HepG2 (cell line): ENCODE measurements around the gene TRIO. TPM values are rescaled to one million over a fixed set of nuclear protein-coding genes. Genes with fewer than 3 reads are reported as not detected.

ENCODE experiments used
- ATAC-seq: fragments of 200-7000 bp; cut with Tn5 transposase; 3 replicates; pipeline ENCODE4 v1.9.1; 2020; ENCODE audit warnings: mild to moderate bottlenecking, moderate library complexity
- BruUV-seq: library from RNA; stranded (reverse); fragments of 400-500 nt; replicated peaks from 2 replicates; lab custom pipeline; 2021; lab: Mats Ljungman, UMichigan
- CTCF ChIA-PET: fragments of 300-600 bp; formaldehyde crosslinking; extraction: SDS; loops from one replicate; lab custom pipeline; 2021; ENCODE audit warnings: low total read pairs, inconsistent platforms, low intra/inter-chr PET ratio; lab: Yijun Ruan, JAX
- POLR2A ChIA-PET: fragments of 350-600 bp; sonication (Branson Sonifier 250); formaldehyde crosslinking; loops from one replicate; lab custom pipeline; 2020; ENCODE audit warnings: antibody characterized with exemption, inconsistent platforms; lab: Yijun Ruan, JAX
- DNase-seq: peaks from one replicate; pipeline ENCODE4 v3.0.0-alpha.2; 2015; ENCODE audit warnings: low spot score
- FAIRE-seq: peaks from 3 replicates; lab custom pipeline; 2011; peaks lifted over from hg19 to GRCh38; lab: Jason Lieb, UNC
- H2AFZ ChIP-seq: one replicate; pipeline ENCODE4 v1.6.1; 2011; ENCODE audit warnings: low read length, inconsistent platforms
- H3K27ac ChIP-seq: fragments of 300-600 bp; 3 replicates; pipeline ENCODE4 v1.8.0; 2011; ENCODE audit warnings: mixed run types, mild to moderate bottlenecking, mixed read lengths, low read length, inconsistent platforms; ENCODE audit not compliant: insufficient read depth; ENCODE audit errors: extremely low read length
- H3K27me3 ChIP-seq, 2 experiments: fragments of 200-600 bp in 1 of 2; 2 replicates in 1 of 2; 3 replicates in 1 of 2; pipeline versions ENCODE4 v1.6.0 to v1.8.0; 2011; ENCODE audit warnings: low read length in 2 of 2, mild to moderate bottlenecking in 2 of 2, moderate library complexity in 2 of 2, inconsistent platforms in 1 of 2; ENCODE audit not compliant: insufficient read depth in 2 of 2, control insufficient read depth in 1 of 2
- H3K36me3 ChIP-seq, 2 experiments: fragments of 200-600 bp in 1 of 2; replicated peaks in 1 of 2; 2 replicates in 1 of 2; 3 replicates in 1 of 2; pipeline versions ENCODE4 v1.5.1 to v1.8.0; 2011; ENCODE audit warnings: low read length in 2 of 2, inconsistent platforms in 1 of 2; ENCODE audit not compliant: insufficient read depth in 2 of 2, control insufficient read depth in 1 of 2
- H3K4me1 ChIP-seq: 2 replicates; pipeline ENCODE4 v1.5.1; 2012; ENCODE audit warnings: low read length, inconsistent platforms; ENCODE audit not compliant: insufficient read depth
- H3K4me2 ChIP-seq: 2 replicates; pipeline ENCODE4 v1.6.0; 2011; ENCODE audit warnings: low read depth, low read length, inconsistent platforms
- H3K4me3 ChIP-seq, 3 experiments: fragments of 200-600 bp in 1 of 3; sonication (generic), shearing (Covaris generic) in 1 of 3; replicated peaks in 1 of 3; 2 replicates each; pipeline ENCODE4 v1.5.1; 2011 to 2016; ENCODE audit warnings: low read length in 3 of 3, inconsistent platforms in 2 of 3, low read depth in 2 of 3, mild to moderate bottlenecking in 2 of 3, control low read depth in 1 of 3, mixed read lengths in 1 of 3; ENCODE audit not compliant: insufficient read depth in 1 of 3
- H3K79me2 ChIP-seq: one replicate; pipeline ENCODE4 v1.6.1; 2011; ENCODE audit warnings: low read length, inconsistent platforms; ENCODE audit not compliant: insufficient read depth
- H3K9ac ChIP-seq: 2 replicates; pipeline ENCODE4 v1.6.0; 2011; ENCODE audit warnings: mild to moderate bottlenecking, low read depth, low read length, inconsistent platforms; ENCODE audit not compliant: insufficient read depth
- H3K9me3 ChIP-seq: 2 replicates; pipeline ENCODE4 v1.5.1; 2012; ENCODE audit warnings: mild to moderate bottlenecking, low read length
- H4K20me1 ChIP-seq: 2 replicates; pipeline ENCODE4 v1.6.0; 2011; ENCODE audit warnings: inconsistent platforms, mild to moderate bottlenecking, low read length, moderate library complexity; ENCODE audit not compliant: insufficient read depth
- SMAD9 ChIP-seq: sonication (generic); formaldehyde crosslinking; IDR thresholded peaks from 2 replicates; pipeline ENCODE4 v1.5.1; 2020; ENCODE audit warnings: mild to moderate bottlenecking, missing genetic modification reagents
- SOX6 ChIP-seq, 2 experiments: fragments of 450-650 bp in 1 of 2; sonication (generic) in 1 of 2; formaldehyde crosslinking in 1 of 2; IDR thresholded peaks; 2 replicates each; pipeline versions ENCODE4 v1.4.0 to v1.6.1; 2017 to 2020; ENCODE audit warnings: antibody characterized with exemption in 1 of 2, mild to moderate bottlenecking in 1 of 2, missing genetic modification reagents in 1 of 2
- TARDBP ChIP-seq: sonication (generic); formaldehyde crosslinking; IDR thresholded peaks from 2 replicates; pipeline ENCODE4 v1.8.0; 2022; ENCODE audit warnings: mild to moderate bottlenecking, missing genetic modification reagents
- ZNF501 ChIP-seq: sonication (generic); formaldehyde crosslinking; IDR thresholded peaks from 2 replicates; pipeline ENCODE4 v1.5.1; 2020; ENCODE audit warnings: mild to moderate bottlenecking, moderate library complexity, missing genetic modification reagents
- ZNF792 ChIP-seq: IDR thresholded peaks from 2 replicates; pipeline ENCODE4 v1.6.1; 2016
- WGBS: methylation state at CpG from one replicate; pipeline ENCODE4 v1.1.6; 2017; ENCODE audit warnings: low lambda C conversion rate; 5-methylcytosine and 5-hydroxymethylcytosine counted together
- in situ Hi-C: cut with HindIII; loops from 2 replicates; pipeline ENCODE4 v1.10.0; 2017; ENCODE audit warnings: low pct_unique_long_range_greater_than_20kb; ENCODE audit not compliant: extremely low pct_ligation_motif_present
- intact Hi-C: fragments of 100-400 bp; cut with micrococcal nuclease; formaldehyde crosslinking; loops from one replicate; pipeline ENCODE4 v1.10.0; 2022; ENCODE audit not compliant: unreplicated experiment
- polyA plus RNA-seq, 8 experiments: library from polyadenylated mRNA; depleted of rRNA in 3 of 8; stranded (reverse) in 7 of 8; unstranded in 1 of 8; fragments of >200 nt; fragmentation: Illumina TruSeq in 4 of 8; extraction: Trizol in 4 of 8; gene quantifications; 2 replicates each; pipeline versions ENCODE4 v1.2.1 to v1.2.3, GENCODE V29; 2011 to 2016; ENCODE audit warnings: low read depth in 4 of 8, missing spikeins in 1 of 8, mixed read lengths in 1 of 8; ENCODE audit not compliant: insufficient read depth in 1 of 8
- total RNA-seq, 5 experiments: library from RNA; depleted of rRNA; stranded (reverse); fragments of >200 nt; fragmentation: Illumina TruSeq; extraction: Trizol; gene quantifications; 2 replicates each; pipeline ENCODE4 v1.2.3, GENCODE V29; 2016; ENCODE audit warnings: low read depth in 1 of 5
- TF ChIP-seq, protein P1 (sequence below): sonication (generic); formaldehyde crosslinking; IDR thresholded peaks from 2 replicates; pipeline ENCODE4 v1.4.0; 2020; ENCODE audit warnings: missing genetic modification reagents, mild to moderate bottlenecking, borderline replicate concordance

Gene TRIO
- total and polyA plus RNA-seq, 2 of the 13 experiments (the other 11 are each of a cell fraction or from before 2014, with no cell fraction given) = 45.2 to 45.9 TPM

GRCh38 chr5:14286574-14287421 is 143.7 kb downstream of the TRIO start:
- no peaks in the 10 kb centered on the region for H4K20me1 ChIP-seq
- no peaks in the 10 kb centered on the region for H3K9me3 ChIP-seq
- H3K36me3 ChIP-seq = peaks cover 10 to 44% of the 10 kb centered on the region in 2 experiments
- no peak overlapping the region for H3K4me2 ChIP-seq
- H3K4me1 ChIP-seq = no peaks in the 10 kb centered on the region
- TF ChIP-seq TARDBP (CRISPR knock-in tag) (no peak), SMAD9 (CRISPR knock-in tag) (no peak), ZNF792 (CRISPR knock-in tag) (no peak), ZNF501 (no peak), SOX6 (IDR thresholded peaks at IDR 0.05) (no peak), SOX6 (CRISPR knock-in tag; IDR thresholded peaks at IDR 0.05) (no peak)
- TF ChIP-seq, protein P1, sequence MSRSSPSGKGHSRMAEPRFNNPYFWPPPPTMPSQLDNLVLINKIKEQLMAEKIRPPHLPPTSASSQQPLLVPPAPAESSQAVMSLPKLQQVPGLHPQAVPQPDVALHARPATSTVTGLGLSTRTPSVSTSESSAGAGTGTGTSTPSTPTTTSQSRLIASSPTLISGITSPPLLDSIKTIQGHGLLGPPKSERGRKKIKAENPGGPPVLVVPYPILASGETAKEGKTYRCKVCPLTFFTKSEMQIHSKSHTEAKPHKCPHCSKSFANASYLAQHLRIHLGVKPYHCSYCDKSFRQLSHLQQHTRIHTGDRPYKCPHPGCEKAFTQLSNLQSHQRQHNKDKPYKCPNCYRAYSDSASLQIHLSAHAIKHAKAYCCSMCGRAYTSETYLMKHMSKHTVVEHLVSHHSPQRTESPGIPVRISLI (CRISPR knock-in tag) = no peak
- intact Hi-C loops = no loop called here
- no peak overlapping the region for H3K9ac ChIP-seq
- BruUV-seq = no TSS peak
- no peaks in the 10 kb centered on the region for H3K79me2 ChIP-seq
- no peak overlapping the region for H2AFZ ChIP-seq
- no peak overlapping the region for H3K27ac ChIP-seq
- H3K4me3 ChIP-seq = no peak overlapping the region
- no peak for DNase-seq
- ChIA-PET CTCF (no interaction called here), POLR2A (no interaction called here)
- FAIRE-seq = no peak
- ATAC-seq = no peak
- in situ Hi-C loops = no loop called here
- 100% methylated on average over 11 of the region's 17 CpGs for WGBS
- no peaks in the 10 kb centered on the region for H3K27me3 ChIP-seq
